A673 (cell line): ENCODE measurements around the gene SRCIN1. TPM values are rescaled to one million over a fixed set of nuclear protein-coding genes. Genes with fewer than 3 reads are reported as not detected.

Experiments used
- BruUV-seq: library from RNA; stranded (reverse); fragments of 400-500 nt; replicated peaks from 2 replicates; lab custom pipeline; 2021; lab: Mats Ljungman, UMichigan
- CTCF ChIA-PET: fragments of 300-600 bp; sonication (Branson Sonifier 250); formaldehyde crosslinking; loops from one replicate; lab custom pipeline; 2022; ENCODE audit warnings: antibody characterized with exemption; lab: Charles Lee
- POLR2A ChIA-PET: fragments of 300-600 bp; sonication (Branson Sonifier 250); formaldehyde crosslinking; loops from one replicate; lab custom pipeline; 2022; ENCODE audit warnings: antibody characterized with exemption; ENCODE audit not compliant: low non-redundant PET; lab: Charles Lee
- DNase-seq: peaks from one replicate; pipeline ENCODE4 v3.0.0-alpha.2; 2015; ENCODE audit warnings: low spot score
- H3K27ac ChIP-seq: fragments of 200-600 bp; sonication (generic); 2 replicates; pipeline ENCODE4 v1.5.1; 2016; ENCODE audit warnings: mixed run types, low read depth, mild to moderate bottlenecking, mixed read lengths, antibody characterized with exemption, low read length; ENCODE audit not compliant: poor library complexity, severe bottlenecking
- H3K27me3 ChIP-seq: fragments of 200-600 bp; sonication (generic); replicated peaks from 2 replicates; pipeline ENCODE4 v1.6.1; 2017; ENCODE audit warnings: mixed run types, low read depth, mild to moderate bottlenecking, mixed read lengths, antibody characterized with exemption, low read length; ENCODE audit not compliant: insufficient read depth, poor library complexity
- H3K36me3 ChIP-seq: fragments of 200-600 bp; sonication (generic); 2 replicates; pipeline ENCODE4 v1.6.1; 2016; ENCODE audit warnings: mixed run types, mild to moderate bottlenecking, mixed read lengths, antibody characterized with exemption, low read length; ENCODE audit not compliant: insufficient read depth, poor library complexity, severe bottlenecking
- H3K4me1 ChIP-seq: fragments of 200-600 bp; sonication (generic); 2 replicates; pipeline ENCODE4 v1.6.1; 2017; ENCODE audit warnings: mixed run types, mild to moderate bottlenecking, mixed read lengths, antibody characterized with exemption, low read length; ENCODE audit not compliant: insufficient read depth, poor library complexity, severe bottlenecking
- H3K4me3 ChIP-seq: fragments of 200-600 bp; sonication (generic); 2 replicates; pipeline ENCODE4 v1.5.1; 2016; ENCODE audit warnings: low read depth, mixed run types, mild to moderate bottlenecking, mixed read lengths, low read length; ENCODE audit not compliant: poor library complexity, severe bottlenecking
- H3K9me3 ChIP-seq: fragments of 200-600 bp; sonication (generic); 2 replicates; pipeline ENCODE4 v1.6.1; 2016; ENCODE audit warnings: mixed run types, low read depth, mild to moderate bottlenecking, mixed read lengths, antibody characterized with exemption, low read length; ENCODE audit not compliant: poor library complexity, severe bottlenecking
- CTCF ChIP-seq: fragments of 300-800, 200-600 bp; sonication (generic); conservative IDR thresholded peaks from 2 replicates; pipeline ENCODE4 v1.5.1; 2017; ENCODE audit warnings: low read depth, mild to moderate bottlenecking, antibody characterized with exemption, low read length, moderate library complexity, mixed read lengths
- EZH2 ChIP-seq: fragments of 200-600 bp; sonication (generic); IDR thresholded peaks from 2 replicates; pipeline ENCODE4 v1.6.1; 2017; ENCODE audit warnings: borderline replicate concordance, low read depth, mild to moderate bottlenecking, mixed read lengths, antibody characterized with exemption, low read length; ENCODE audit not compliant: poor library complexity, severe bottlenecking
- intact Hi-C: fragments of 100-400 bp; cut with micrococcal nuclease; formaldehyde crosslinking; loops from one replicate; pipeline ENCODE4 v1.10.0; 2022; ENCODE audit not compliant: unreplicated experiment
- total RNA-seq: library from RNA; stranded (reverse); gene quantifications from 2 replicates; pipeline ENCODE4 v1.2.3, GENCODE V29; 2021

SRCIN1 gene
- total RNA-seq, 1 experiment from 2014 or later, result 1.6 TPM

GRCh38 chr17:38594152-38594551 is 11.6 kb downstream of the SRCIN1 start:
- H3K4me1 ChIP-seq, result no peaks in the 10 kb centered on the region
- intact Hi-C loops, result no loop called here
- TF ChIP-seq CTCF (no peak), EZH2 (no peak)
- no peaks in the 10 kb centered on the region for H3K9me3 ChIP-seq
- ChIA-PET POLR2A (no interaction called here), CTCF (no interaction called here)
- H3K4me3 ChIP-seq, result no peak overlapping the region
- no TSS peak for BruUV-seq
- DNase-seq, result no peak
- H3K27me3 ChIP-seq, result no peaks in the 10 kb centered on the region
- no peaks in the 10 kb centered on the region for H3K36me3 ChIP-seq
- H3K27ac ChIP-seq, result no peak overlapping the region

- TF ChIP-seq CTCF (no peak), EZH2 (no peak)
- Histone ChIP-seq H3K27me3 (no peaks in the 10 kb centered on the region), H3K9me3 (no peaks in the 10 kb centered on the region), H3K36me3 (no peaks in the 10 kb centered on the region), H3K4me1 (no peaks in the 10 kb centered on the region), H3K4me3 (no peak overlapping the region), H3K27ac (no peak overlapping the region)
- intact Hi-C loops, result no loop called here
- DNase-seq, result no peak
- ChIA-PET CTCF (no interaction called here), POLR2A (no interaction called here)
- BruUV-seq, result no TSS peak
These were observed 13.3 kb downstream of the SRCIN1 start for GRCh38 chr17:38592487-38592886.

- Histone ChIP-seq H3K27me3 (no peaks in the 10 kb centered on the region), H3K36me3 (no peaks in the 10 kb centered on the region), H3K9me3 (no peaks in the 10 kb centered on the region), H3K27ac (no peak overlapping the region), H3K4me1 (no peaks in the 10 kb centered on the region), H3K4me3 (no peak overlapping the region)
- POLR2A ChIA-PET, result no interaction called here
- intact Hi-C loops, result no loop called here
- no peak for TF ChIP-seq EZH2
- no peak for TF ChIP-seq CTCF
- no peak for DNase-seq
- BruUV-seq, result no TSS peak
- CTCF ChIA-PET, result no interaction called here
These were observed 14.0 kb downstream of the SRCIN1 start for GRCh38 chr17:38591759-38592241.
